Mucosa of gallbladder (tissue), 1 donor: ENCODE data around the gene ATG5. TPM values are rescaled to one million over a fixed set of nuclear protein-coding genes. Genes with fewer than 3 reads are reported as not detected.

Experiments used
- total RNA-seq: library from RNA; stranded (reverse); gene quantifications from one replicate; pipeline ENCODE4 v1.2.1, GENCODE V29; 2021
- donor health status: DM: no; HTN: no; CAD: no.

Gene ATG5
- total RNA-seq, 1 donor from 2014 or later, result 29.7 TPM

Other genes starting within 250 kb of the ATG5 start
- 16.9 TPM for gene PRDM1, start 239.4 kb downstream of the ATG5 start, total RNA-seq
- gene CRYBG1, start 35.0 kb upstream of the ATG5 start, total RNA-seq, result 18.2 TPM